HL-60 (cell line): Measurements from ENCODE around the gene MAP3K8.

Source experiments
- CTCF ChIP-seq: IDR thresholded peaks from one replicate; pipeline ENCODE4 v1.5.1; 2011; ENCODE audit warnings: low read length, control low read depth, inconsistent platforms; ENCODE audit not compliant: insufficient read depth
- GABPA ChIP-seq: IDR thresholded peaks from 2 replicates; pipeline ENCODE4 v1.6.1; 2012; ENCODE audit warnings: low read depth
- POLR2AphosphoS5 ChIP-seq: IDR thresholded peaks from 2 replicates; pipeline ENCODE4 v1.6.1; 2012; ENCODE audit warnings: low read depth
- TF ChIP-seq, protein P1 (sequence below): IDR thresholded peaks from 2 replicates; pipeline ENCODE4 v1.6.1; 2012; ENCODE audit warnings: low read depth; ENCODE audit not compliant: insufficient replicate concordance

DNA sequence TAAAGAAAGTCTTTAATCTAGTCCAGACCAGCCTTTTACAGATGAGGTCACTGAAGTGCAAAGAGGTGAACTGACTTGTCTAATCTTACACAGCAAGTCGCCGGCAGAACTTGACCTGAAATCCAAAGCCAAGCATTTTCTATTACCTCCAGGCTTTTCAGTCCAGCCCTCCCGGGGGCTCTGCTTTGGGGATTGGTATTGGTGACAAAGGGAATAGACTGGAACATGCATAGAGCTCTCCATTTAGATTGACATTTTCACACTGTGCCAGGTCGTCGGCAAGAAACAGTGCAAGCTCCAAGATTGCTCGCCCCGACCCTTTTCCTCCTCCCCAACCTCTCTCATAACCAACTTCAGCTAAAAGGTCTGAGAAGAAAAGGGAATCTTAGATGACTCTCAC, 42.7 kb upstream of the MAP3K8 start:
- TF ChIP-seq CTCF (no peak), POLR2AphosphoS5 (no peak), GABPA (no peak)
- TF ChIP-seq, protein P1, sequence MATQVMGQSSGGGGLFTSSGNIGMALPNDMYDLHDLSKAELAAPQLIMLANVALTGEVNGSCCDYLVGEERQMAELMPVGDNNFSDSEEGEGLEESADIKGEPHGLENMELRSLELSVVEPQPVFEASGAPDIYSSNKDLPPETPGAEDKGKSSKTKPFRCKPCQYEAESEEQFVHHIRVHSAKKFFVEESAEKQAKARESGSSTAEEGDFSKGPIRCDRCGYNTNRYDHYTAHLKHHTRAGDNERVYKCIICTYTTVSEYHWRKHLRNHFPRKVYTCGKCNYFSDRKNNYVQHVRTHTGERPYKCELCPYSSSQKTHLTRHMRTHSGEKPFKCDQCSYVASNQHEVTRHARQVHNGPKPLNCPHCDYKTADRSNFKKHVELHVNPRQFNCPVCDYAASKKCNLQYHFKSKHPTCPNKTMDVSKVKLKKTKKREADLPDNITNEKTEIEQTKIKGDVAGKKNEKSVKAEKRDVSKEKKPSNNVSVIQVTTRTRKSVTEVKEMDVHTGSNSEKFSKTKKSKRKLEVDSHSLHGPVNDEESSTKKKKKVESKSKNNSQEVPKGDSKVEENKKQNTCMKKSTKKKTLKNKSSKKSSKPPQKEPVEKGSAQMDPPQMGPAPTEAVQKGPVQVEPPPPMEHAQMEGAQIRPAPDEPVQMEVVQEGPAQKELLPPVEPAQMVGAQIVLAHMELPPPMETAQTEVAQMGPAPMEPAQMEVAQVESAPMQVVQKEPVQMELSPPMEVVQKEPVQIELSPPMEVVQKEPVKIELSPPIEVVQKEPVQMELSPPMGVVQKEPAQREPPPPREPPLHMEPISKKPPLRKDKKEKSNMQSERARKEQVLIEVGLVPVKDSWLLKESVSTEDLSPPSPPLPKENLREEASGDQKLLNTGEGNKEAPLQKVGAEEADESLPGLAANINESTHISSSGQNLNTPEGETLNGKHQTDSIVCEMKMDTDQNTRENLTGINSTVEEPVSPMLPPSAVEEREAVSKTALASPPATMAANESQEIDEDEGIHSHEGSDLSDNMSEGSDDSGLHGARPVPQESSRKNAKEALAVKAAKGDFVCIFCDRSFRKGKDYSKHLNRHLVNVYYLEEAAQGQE, result no peak
